BLaER1 (cell line): ENCODE data around the gene PALM2AKAP2.
A peak's percentile ranks its signal among the peaks of the same experiment; 100 is the strongest.

Source experiments
- H3K27ac ChIP-seq: shearing (Covaris generic); formaldehyde crosslinking; 2 replicates; pipeline ENCODE4 v1.8.1; 2022
- H3K27me3 ChIP-seq: shearing (Covaris generic); formaldehyde crosslinking; 2 replicates; pipeline ENCODE4 v1.8.1; 2022
- H3K36me3 ChIP-seq: shearing (Covaris generic); formaldehyde crosslinking; 2 replicates; pipeline ENCODE4 v1.8.1; 2022
- H3K4me1 ChIP-seq: shearing (Covaris generic); formaldehyde crosslinking; 2 replicates; pipeline ENCODE4 v1.8.1; 2022
- H3K4me2 ChIP-seq: shearing (Covaris generic); formaldehyde crosslinking; 2 replicates; pipeline ENCODE4 v1.8.1; 2022
- H3K4me3 ChIP-seq: shearing (Covaris generic); formaldehyde crosslinking; 2 replicates; pipeline ENCODE4 v1.8.1; 2022
- H3K9ac ChIP-seq: shearing (Covaris generic); formaldehyde crosslinking; 2 replicates; pipeline ENCODE4 v1.8.1; 2022
- H3K9me3 ChIP-seq: shearing (Covaris generic); formaldehyde crosslinking; 2 replicates; pipeline ENCODE4 v1.8.1; 2022
- H4K20me1 ChIP-seq: shearing (Covaris generic); formaldehyde crosslinking; 2 replicates; pipeline ENCODE4 v1.8.1; 2022
- Cebpa-rat ChIP-seq: shearing (Covaris generic); IDR thresholded peaks from 2 replicates; pipeline ENCODE4 v1.8.1; 2022

PALM2AKAP2 gene

DNA sequence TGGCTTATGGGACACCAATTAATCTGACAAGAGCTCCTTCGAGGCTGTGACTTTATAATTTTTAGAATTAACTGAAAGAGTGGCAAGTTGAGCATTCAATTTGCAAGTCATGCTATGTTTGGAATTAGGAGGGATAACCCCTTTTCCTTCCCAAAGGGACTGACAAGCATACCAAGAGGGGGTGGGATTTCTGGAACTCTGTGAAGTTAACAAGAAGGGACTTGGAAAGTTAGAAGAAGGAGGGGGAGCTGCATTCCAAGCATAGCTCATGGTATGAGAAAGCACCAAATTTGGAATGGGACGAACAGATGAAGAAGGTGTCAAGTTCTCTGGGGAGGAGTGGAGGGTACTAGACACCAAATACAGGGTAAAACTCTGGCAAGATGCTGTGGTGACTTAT is 8.9 kb upstream of the PALM2AKAP2 start:
- Histone ChIP-seq H3K27ac (no peak overlapping the region), H3K4me1 (peaks cover 12% of the 10 kb centered on the region)

DNA sequence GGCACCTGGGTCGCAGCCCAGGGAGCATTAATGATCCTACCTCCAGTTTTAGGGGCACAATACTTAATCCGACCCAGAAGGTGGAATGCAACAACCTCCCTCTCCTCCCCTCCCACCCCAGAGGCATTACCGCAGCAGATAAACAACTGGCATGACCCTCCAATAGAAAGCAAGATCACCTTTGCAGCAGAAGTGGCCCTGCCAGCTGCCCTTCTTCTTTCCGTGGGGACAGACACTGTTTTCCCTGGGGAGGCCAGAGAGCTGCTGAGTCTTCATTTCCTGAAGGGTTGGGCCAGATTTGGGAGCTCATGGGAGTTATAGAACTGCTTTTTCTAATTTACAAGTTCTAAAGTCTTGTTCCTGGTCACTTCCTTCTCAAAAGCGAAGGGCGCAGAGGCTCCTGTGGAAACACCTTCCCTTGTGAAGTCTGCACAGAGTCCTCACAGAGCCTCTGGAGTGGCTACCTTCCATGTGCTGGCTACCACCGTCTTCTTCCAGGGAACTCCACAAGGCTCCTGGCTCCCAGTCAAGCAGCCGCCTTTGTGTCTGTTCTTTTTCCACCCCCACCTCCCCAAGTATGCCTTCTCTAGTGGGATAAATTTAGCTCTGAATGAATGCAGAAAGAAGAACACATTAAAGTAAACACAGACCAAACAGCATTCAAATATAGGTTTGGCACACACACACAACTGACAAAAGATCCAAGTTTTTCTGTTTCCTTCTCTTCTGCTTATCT is 8.0 kb upstream of the PALM2AKAP2 start:
- Histone ChIP-seq H4K20me1 (no peaks in the 10 kb centered on the region), H3K4me2 (peak overlapping the region; percentile 66), H3K27me3 (no peaks in the 10 kb centered on the region), H3K27ac (no peak overlapping the region), H3K9ac (no peak overlapping the region), H3K36me3 (no peaks in the 10 kb centered on the region), H3K9me3 (no peaks in the 10 kb centered on the region), H3K4me1 (peaks cover 12% of the 10 kb centered on the region), H3K4me3 (no peak overlapping the region)
- TF ChIP-seq Cebpa-rat = no peak

More for the DNA sequence above, 8.9 kb upstream of the PALM2AKAP2 start:
- Histone ChIP-seq H3K36me3 (no peaks in the 10 kb centered on the region), H3K27me3 (no peaks in the 10 kb centered on the region), H3K4me3 (no peak overlapping the region), H3K4me2 (no peak overlapping the region), H3K9ac (no peak overlapping the region), H3K9me3 (no peaks in the 10 kb centered on the region), H4K20me1 (no peaks in the 10 kb centered on the region)
- no peak for TF ChIP-seq Cebpa-rat

- no peak overlapping the region for H3K4me2 ChIP-seq
- TF ChIP-seq Cebpa-rat = no peak
- no peak overlapping the region for H3K4me3 ChIP-seq
- H3K27me3 ChIP-seq = no peaks in the 10 kb centered on the region
- no peak overlapping the region for H3K9ac ChIP-seq
- H4K20me1 ChIP-seq = no peaks in the 10 kb centered on the region
- H3K9me3 ChIP-seq = peaks cover 11% of the 10 kb centered on the region
- no peak overlapping the region for H3K27ac ChIP-seq
- H3K36me3 ChIP-seq = no peaks in the 10 kb centered on the region
- peaks cover 12% of the 10 kb centered on the region for H3K4me1 ChIP-seq
Measured at GRCh38 chr9:109775516-109775915, 4.5 kb upstream of the PALM2AKAP2 start.

DNA sequence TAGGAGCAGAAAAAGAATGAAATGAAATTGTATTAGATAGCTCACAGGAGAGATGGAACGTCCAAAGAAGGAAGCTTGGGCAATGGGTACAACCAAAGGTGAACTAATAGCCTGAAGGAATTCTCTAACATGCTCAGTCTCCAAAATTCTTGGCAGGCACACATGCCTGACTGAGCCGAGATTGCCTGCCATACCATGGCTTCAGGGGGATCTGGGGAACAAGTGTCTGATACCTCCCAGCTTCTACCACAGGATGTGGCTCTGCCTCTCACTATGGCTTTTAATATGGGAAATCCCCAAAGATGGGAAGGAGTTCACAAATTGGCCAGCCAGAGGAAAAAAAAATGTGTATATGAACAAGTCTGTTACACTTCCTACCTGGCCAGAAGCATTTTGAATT is 3.6 kb upstream of the PALM2AKAP2 start:
- H3K36me3 ChIP-seq = no peaks in the 10 kb centered on the region
- no peak for TF ChIP-seq Cebpa-rat
- H3K27ac ChIP-seq = no peak overlapping the region

GRCh38 chr9:109780453-109781033 is 545 bp downstream of the PALM2AKAP2 start:
- peaks cover 12% of the 10 kb centered on the region for H3K9me3 ChIP-seq
- H3K9ac ChIP-seq = no peak overlapping the region
- H3K27ac ChIP-seq = no peak overlapping the region
- H3K4me1 ChIP-seq = no peaks in the 10 kb centered on the region
- H3K27me3 ChIP-seq = no peaks in the 10 kb centered on the region
- no peaks in the 10 kb centered on the region for H4K20me1 ChIP-seq
- no peaks in the 10 kb centered on the region for H3K36me3 ChIP-seq
- no peak overlapping the region for H3K4me3 ChIP-seq
- H3K4me2 ChIP-seq = no peak overlapping the region
- TF ChIP-seq Cebpa-rat = no peak

More for the DNA sequence above, 3.6 kb upstream of the PALM2AKAP2 start:
- Histone ChIP-seq H3K4me3 (no peak overlapping the region), H3K9me3 (peaks cover 12% of the 10 kb centered on the region), H3K27me3 (no peaks in the 10 kb centered on the region), H4K20me1 (no peaks in the 10 kb centered on the region), H3K9ac (no peak overlapping the region), H3K4me2 (no peak overlapping the region), H3K4me1 (peaks cover 12% of the 10 kb centered on the region)

GRCh38 chr9:109781086-109781485 is 1.1 kb downstream of the PALM2AKAP2 start:
- no peaks in the 10 kb centered on the region for H3K27me3 ChIP-seq
- H3K9ac ChIP-seq = no peak overlapping the region
- H3K4me3 ChIP-seq = no peak overlapping the region
- peaks cover 12% of the 10 kb centered on the region for H3K9me3 ChIP-seq
- no peak overlapping the region for H3K4me2 ChIP-seq
- no peaks in the 10 kb centered on the region for H4K20me1 ChIP-seq
- no peak overlapping the region for H3K27ac ChIP-seq
- no peaks in the 10 kb centered on the region for H3K4me1 ChIP-seq
- H3K36me3 ChIP-seq = no peaks in the 10 kb centered on the region
- no peak for TF ChIP-seq Cebpa-rat

- Histone ChIP-seq H3K9ac (no peak overlapping the region), H4K20me1 (no peaks in the 10 kb centered on the region), H3K27me3 (no peaks in the 10 kb centered on the region), H3K4me2 (no peak overlapping the region), H3K27ac (no peak overlapping the region), H3K4me3 (no peak overlapping the region), H3K4me1 (no peaks in the 10 kb centered on the region), H3K36me3 (no peaks in the 10 kb centered on the region), H3K9me3 (peaks cover 12% of the 10 kb centered on the region)
- no peak for TF ChIP-seq Cebpa-rat
Measured at GRCh38 chr9:109781541-109782197, 1.7 kb downstream of the PALM2AKAP2 start.

GRCh38 chr9:109787735-109788134 is 7.7 kb downstream of the PALM2AKAP2 start:
- Histone ChIP-seq H3K36me3 (no peaks in the 10 kb centered on the region), H3K9me3 (no peaks in the 10 kb centered on the region), H3K4me3 (no peak overlapping the region), H3K9ac (no peak overlapping the region), H4K20me1 (no peaks in the 10 kb centered on the region), H3K4me2 (no peak overlapping the region), H3K4me1 (no peaks in the 10 kb centered on the region), H3K27me3 (no peaks in the 10 kb centered on the region), H3K27ac (no peak overlapping the region)
- TF ChIP-seq Cebpa-rat = no peak

GRCh38 chr9:109789556-109789955 is 9.6 kb downstream of the PALM2AKAP2 start:
- Histone ChIP-seq H4K20me1 (no peaks in the 10 kb centered on the region), H3K36me3 (no peaks in the 10 kb centered on the region), H3K4me3 (no peak overlapping the region), H3K9ac (no peak overlapping the region), H3K4me2 (no peak overlapping the region), H3K27me3 (no peaks in the 10 kb centered on the region), H3K27ac (no peak overlapping the region), H3K4me1 (no peaks in the 10 kb centered on the region), H3K9me3 (no peaks in the 10 kb centered on the region)
- TF ChIP-seq Cebpa-rat = no peak

DNA sequence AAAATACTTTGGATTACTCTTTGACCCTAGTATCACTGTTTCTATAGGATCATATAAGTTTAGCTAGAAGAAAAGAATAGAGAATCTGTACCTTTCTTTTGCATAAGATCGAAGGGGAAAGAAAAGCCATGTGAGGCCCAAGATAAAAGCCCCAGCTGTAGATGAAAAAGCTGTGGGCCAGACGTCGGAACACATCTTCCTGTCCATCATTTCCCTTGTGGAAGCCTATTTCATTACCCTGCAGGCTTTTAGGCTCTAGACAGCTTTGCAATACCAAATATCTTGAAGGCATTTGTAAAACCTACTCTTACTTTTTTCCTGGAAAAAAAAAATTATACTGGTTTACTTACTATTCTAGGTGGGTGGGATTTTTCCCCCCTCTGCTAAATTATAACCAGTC is 10.0 kb downstream of the PALM2AKAP2 start:
- Histone ChIP-seq H3K9ac (no peak overlapping the region), H3K9me3 (no peaks in the 10 kb centered on the region), H3K36me3 (no peaks in the 10 kb centered on the region), H3K4me3 (no peak overlapping the region), H3K27me3 (no peaks in the 10 kb centered on the region), H4K20me1 (no peaks in the 10 kb centered on the region), H3K4me1 (no peaks in the 10 kb centered on the region), H3K27ac (no peak overlapping the region), H3K4me2 (no peak overlapping the region)
- TF ChIP-seq Cebpa-rat = no peak
